ENCODE results near the gene CLEC12A. TPM values are rescaled to one million over a fixed set of nuclear protein-coding genes. Genes with fewer than 3 reads are reported as not detected.

Gene CLEC12A
- total RNA-seq, 6 experiments from 2014 or later, result not detected

DNA sequence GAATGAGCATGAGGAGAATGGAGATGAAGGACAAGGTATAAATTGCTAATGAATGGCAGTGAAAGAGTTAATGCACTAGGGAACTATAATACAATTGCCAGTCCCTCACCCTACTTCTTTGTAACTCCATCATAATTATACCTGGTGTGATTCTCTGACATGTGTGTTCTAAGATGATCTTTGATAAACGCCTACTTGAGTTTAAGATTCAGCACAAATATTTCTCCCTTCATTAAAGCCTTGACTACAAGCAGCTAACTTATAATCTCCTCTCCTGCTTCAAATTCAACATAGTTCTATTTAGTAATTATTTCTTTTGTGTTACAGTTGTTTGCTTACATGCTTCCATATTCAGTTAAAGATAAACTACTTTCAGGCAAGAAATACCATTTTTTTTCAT, 29.4 kb upstream of the CLEC12A start:
- Mint-ChIP-seq H3K9me3 (no peaks in the 10 kb centered on the region), H3K27me3 (ENCODE audit: insufficient read depth) (peaks cover 15% of the 10 kb centered on the region), H3K27ac (no peak overlapping the region), H3K36me3 (ENCODE audit: low read depth) (no peaks in the 10 kb centered on the region), H3K4me3 (no peak overlapping the region), H3K4me1 (ENCODE audit: low read depth) (peaks cover under 1% of the 10 kb centered on the region; the same call in 1 of the 2 replicates)
- TF ChIP-seq, protein P1, sequence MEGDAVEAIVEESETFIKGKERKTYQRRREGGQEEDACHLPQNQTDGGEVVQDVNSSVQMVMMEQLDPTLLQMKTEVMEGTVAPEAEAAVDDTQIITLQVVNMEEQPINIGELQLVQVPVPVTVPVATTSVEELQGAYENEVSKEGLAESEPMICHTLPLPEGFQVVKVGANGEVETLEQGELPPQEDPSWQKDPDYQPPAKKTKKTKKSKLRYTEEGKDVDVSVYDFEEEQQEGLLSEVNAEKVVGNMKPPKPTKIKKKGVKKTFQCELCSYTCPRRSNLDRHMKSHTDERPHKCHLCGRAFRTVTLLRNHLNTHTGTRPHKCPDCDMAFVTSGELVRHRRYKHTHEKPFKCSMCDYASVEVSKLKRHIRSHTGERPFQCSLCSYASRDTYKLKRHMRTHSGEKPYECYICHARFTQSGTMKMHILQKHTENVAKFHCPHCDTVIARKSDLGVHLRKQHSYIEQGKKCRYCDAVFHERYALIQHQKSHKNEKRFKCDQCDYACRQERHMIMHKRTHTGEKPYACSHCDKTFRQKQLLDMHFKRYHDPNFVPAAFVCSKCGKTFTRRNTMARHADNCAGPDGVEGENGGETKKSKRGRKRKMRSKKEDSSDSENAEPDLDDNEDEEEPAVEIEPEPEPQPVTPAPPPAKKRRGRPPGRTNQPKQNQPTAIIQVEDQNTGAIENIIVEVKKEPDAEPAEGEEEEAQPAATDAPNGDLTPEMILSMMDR (IDR thresholded peaks at IDR 0.05), result no peak
- DNase-seq, result no peak

DNA sequence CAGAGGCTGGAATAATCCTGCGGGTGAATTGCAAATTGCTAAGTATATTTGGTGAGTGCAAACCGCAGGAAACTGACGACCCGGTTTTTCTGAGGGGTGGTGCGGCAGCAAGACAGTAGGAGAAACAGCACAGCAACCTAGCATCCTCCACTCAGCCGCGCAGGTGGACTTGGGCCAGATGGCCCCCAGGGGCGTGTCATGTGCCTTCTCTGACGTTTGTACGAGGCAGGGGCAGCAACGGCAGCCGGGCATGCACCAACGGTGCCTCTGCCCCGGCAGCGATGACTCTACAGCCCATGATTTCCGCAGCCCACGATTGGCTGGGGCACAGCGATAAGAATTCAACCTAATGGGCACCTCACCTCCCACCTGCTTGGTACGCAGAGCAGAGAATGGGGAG, 28.0 kb upstream of the CLEC12A start:
- TF ChIP-seq, protein P1 (IDR thresholded peaks at IDR 0.05), result no peak
- no peak overlapping the region for H3K27ac Mint-ChIP-seq
- H3K9me3 Mint-ChIP-seq, result no peaks in the 10 kb centered on the region
- H3K27me3 Mint-ChIP-seq (ENCODE audit: insufficient read depth), result peaks cover 15% of the 10 kb centered on the region
- no peaks in the 10 kb centered on the region for H3K4me1 Mint-ChIP-seq (ENCODE audit: low read depth)
- no peaks in the 10 kb centered on the region for H3K36me3 Mint-ChIP-seq (ENCODE audit: low read depth)
- no peak for DNase-seq
- H3K4me3 Mint-ChIP-seq, result no peak overlapping the region

DNA sequence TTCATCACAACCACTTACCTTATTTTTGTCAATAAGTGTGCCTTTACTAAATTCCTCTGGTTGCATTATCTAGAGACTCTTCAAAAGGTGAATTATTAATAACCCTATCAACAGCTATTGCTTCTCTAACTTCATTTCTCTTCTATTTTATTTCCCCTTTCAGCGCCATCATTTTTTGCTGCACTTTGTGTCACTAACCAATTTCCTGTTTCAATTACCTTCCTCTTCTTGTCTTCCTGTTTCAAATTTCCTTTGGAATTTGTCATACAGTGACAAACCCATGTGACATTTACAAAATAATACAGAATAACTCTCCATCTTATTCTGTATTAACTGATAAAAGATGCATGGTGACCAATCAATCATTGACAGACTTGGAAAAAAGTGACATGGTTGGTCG, 26.8 kb upstream of the CLEC12A start:
- DNase-seq, result no peak
- no peaks in the 10 kb centered on the region for H3K36me3 Mint-ChIP-seq (ENCODE audit: low read depth)
- no peaks in the 10 kb centered on the region for H3K4me1 Mint-ChIP-seq (ENCODE audit: low read depth)
- no peak overlapping the region for H3K27ac Mint-ChIP-seq
- peaks cover 15% of the 10 kb centered on the region for H3K27me3 Mint-ChIP-seq (ENCODE audit: insufficient read depth)
- no peaks in the 10 kb centered on the region for H3K9me3 Mint-ChIP-seq
- TF ChIP-seq, protein P1 (IDR thresholded peaks at IDR 0.05), result no peak
- H3K4me3 Mint-ChIP-seq, result no peak overlapping the region

DNA sequence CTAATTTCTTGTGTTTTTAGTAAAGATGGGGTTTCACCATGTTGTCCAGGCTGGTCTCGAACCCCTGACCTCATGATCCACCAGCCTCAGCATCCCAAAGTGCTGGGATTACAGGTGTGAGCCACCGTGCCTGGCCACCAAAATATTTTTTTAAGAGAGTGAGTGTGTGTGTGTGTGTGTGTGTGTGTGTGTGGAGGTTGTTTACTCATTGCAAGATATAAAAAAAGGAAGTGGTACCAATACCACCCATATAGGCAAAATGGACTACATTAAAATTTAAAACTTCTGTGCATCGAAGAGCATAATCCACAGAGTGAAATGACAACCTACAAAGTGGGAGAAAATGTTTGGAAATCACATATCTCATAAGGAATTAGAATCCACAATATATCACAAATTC, 23.5 kb upstream of the CLEC12A start:
- Mint-ChIP-seq H3K4me3 (no peak overlapping the region), H3K9me3 (no peaks in the 10 kb centered on the region)
- TF ChIP-seq, protein P1 (IDR thresholded peaks at IDR 0.05), result no peak

DNA sequence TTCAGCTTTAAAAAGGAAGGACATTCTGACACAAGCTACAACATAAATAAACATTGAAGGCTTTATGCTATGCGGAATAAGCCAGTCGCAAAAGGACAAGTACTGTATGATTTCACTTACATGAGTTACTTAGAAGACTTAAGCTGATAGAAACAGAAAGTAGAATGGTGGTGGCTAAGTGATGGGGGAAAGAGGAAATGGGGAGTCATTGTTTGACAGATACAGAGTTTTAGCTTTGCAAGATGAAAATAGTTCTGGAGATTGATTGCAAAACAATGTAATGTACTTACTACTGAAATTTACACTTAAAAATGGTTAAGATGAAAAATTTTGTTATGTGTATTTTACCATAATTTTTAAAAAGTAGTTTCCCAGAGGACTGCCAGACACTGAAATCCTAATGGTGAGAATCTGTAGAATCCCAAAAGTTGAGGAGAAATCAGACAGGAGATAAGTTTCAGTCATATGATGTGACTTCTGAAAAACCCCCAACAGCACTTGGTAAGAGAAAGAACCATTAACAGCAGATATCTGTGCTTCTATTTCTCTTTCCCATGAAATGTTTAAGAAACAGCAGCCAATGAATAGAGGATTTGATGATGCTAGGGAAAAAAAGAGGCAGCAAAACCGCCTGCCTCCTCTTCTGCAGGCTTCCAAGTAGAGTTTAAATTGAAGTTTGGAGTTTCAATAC, 22.5 kb upstream of the CLEC12A start:
- DNase-seq, result no peak
- TF ChIP-seq, protein P1 (IDR thresholded peaks at IDR 0.05), result no peak
- Mint-ChIP-seq H3K4me3 (no peak overlapping the region), H3K27ac (no peak overlapping the region), H3K4me1 (ENCODE audit: low read depth) (no peaks in the 10 kb centered on the region), H3K9me3 (no peaks in the 10 kb centered on the region), H3K36me3 (ENCODE audit: low read depth) (no peaks in the 10 kb centered on the region), H3K27me3 (ENCODE audit: insufficient read depth) (peaks cover 12% of the 10 kb centered on the region)

More for the DNA sequence above, 23.5 kb upstream of the CLEC12A start:
- Mint-ChIP-seq H3K36me3 (ENCODE audit: low read depth) (no peaks in the 10 kb centered on the region), H3K27me3 (ENCODE audit: insufficient read depth) (peaks cover 18% of the 10 kb centered on the region), H3K27ac (no peak overlapping the region), H3K4me1 (ENCODE audit: low read depth) (no peaks in the 10 kb centered on the region)
- no peak for DNase-seq

Data from HFFc6 (cell line).